Loucy (cell line): ENCODE data around the gene DDA1.

Experiments used
- H2AFZ ChIP-seq: fragments of 200-600 bp; sonication (generic); 2 replicates; pipeline ENCODE4 v1.6.0; 2016; ENCODE audit warnings: antibody characterized with exemption, mild to moderate bottlenecking, low read length, moderate library complexity
- H3F3A ChIP-seq: fragments of 200-600 bp; 2 replicates; pipeline ENCODE4 v1.6.0; 2016; ENCODE audit warnings: antibody characterized with exemption, low read depth, mild to moderate bottlenecking
- H3K27me3 ChIP-seq: fragments of 200-600 bp; sonication (generic); 2 replicates; pipeline ENCODE4 v1.6.1; 2014; ENCODE audit warnings: low read length, mild to moderate bottlenecking; ENCODE audit not compliant: insufficient read depth, poor library complexity, severe bottlenecking
- H3K36me3 ChIP-seq: fragments of 200-600 bp; sonication (generic); 2 replicates; pipeline ENCODE4 v1.6.1; 2016; ENCODE audit warnings: low read length; ENCODE audit not compliant: insufficient read depth
- H3K4me1 ChIP-seq: fragments of 200-600 bp; sonication (generic); 2 replicates; pipeline ENCODE4 v1.5.1; 2014; ENCODE audit warnings: low read length, mild to moderate bottlenecking; ENCODE audit not compliant: insufficient read depth, poor library complexity, severe bottlenecking
- H3K4me2 ChIP-seq: fragments of 200-600 bp; sonication (generic); 2 replicates; pipeline ENCODE4 v1.6.0; 2014; ENCODE audit warnings: antibody characterized with exemption, low read length, low read depth, mild to moderate bottlenecking; ENCODE audit not compliant: poor library complexity, severe bottlenecking
- H3K4me3 ChIP-seq: fragments of 200-600 bp; sonication (generic); 2 replicates; pipeline ENCODE4 v1.5.1; 2014; ENCODE audit warnings: low read length, mild to moderate bottlenecking, mixed read lengths; ENCODE audit not compliant: poor library complexity, severe bottlenecking
- H3K79me2 ChIP-seq: fragments of 200-600 bp; sonication (generic); 2 replicates; pipeline ENCODE4 v1.6.1; 2014; ENCODE audit warnings: low read length; ENCODE audit not compliant: insufficient read depth
- H3K9ac ChIP-seq: fragments of 200-600 bp; sonication (generic); 2 replicates; pipeline ENCODE4 v1.6.0; 2014; ENCODE audit warnings: mild to moderate bottlenecking, low read depth, low read length, moderate library complexity; ENCODE audit not compliant: poor library complexity, severe bottlenecking
- H3K9me2 ChIP-seq: fragments of 200-600 bp; sonication (generic); replicated peaks from 2 replicates; pipeline ENCODE4 v1.6.1; 2016; ENCODE audit warnings: low read depth, low read length, mixed read lengths
- H3K9me3 ChIP-seq: fragments of 200-600 bp; sonication (generic); 2 replicates; pipeline ENCODE4 v1.6.1; 2014; ENCODE audit warnings: mild to moderate bottlenecking, antibody characterized with exemption, low read length, low read depth; ENCODE audit not compliant: insufficient read depth
- H4K20me1 ChIP-seq: fragments of 200-600 bp; sonication (generic); 2 replicates; pipeline ENCODE4 v1.6.0; 2014; ENCODE audit warnings: antibody characterized with exemption, low read length, mild to moderate bottlenecking; ENCODE audit not compliant: insufficient read depth, poor library complexity, severe bottlenecking
- EZH2phosphoT487 ChIP-seq: fragments of 200-600 bp; IDR thresholded peaks from 2 replicates; pipeline ENCODE4 v1.6.1; 2018; ENCODE audit warnings: antibody characterized with exemption, mild to moderate bottlenecking, moderate library complexity, borderline replicate concordance
- TF ChIP-seq, protein P1 (sequence below): fragments of 200-600 bp; sonication (generic); conservative IDR thresholded peaks from 2 replicates; pipeline ENCODE4 v1.5.1; 2014; ENCODE audit warnings: mild to moderate bottlenecking, antibody characterized with exemption, low read length

DDA1 gene

DNA sequence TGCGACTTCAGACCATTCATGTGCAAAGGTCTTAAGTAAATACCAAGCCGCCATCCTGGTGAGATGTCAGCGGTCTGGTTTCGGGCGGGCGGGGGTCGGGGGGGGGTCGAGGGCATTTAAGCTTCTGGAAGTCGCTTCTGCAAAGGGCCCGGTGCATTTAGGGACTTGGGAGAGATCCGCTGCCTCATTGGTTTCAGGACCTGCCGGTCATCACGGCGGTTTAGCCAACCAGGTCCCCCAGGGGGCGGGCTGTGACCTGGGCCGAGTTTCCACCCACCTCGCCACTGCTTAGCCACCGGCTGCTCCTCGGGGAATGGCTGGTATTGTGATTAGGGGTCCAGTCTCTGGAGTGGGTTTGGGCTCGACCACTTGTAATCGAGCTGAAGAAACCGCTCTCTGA is 19.9 kb upstream of the DDA1 start:
- H4K20me1 ChIP-seq = no peaks in the 10 kb centered on the region
- H3K4me2 ChIP-seq = no peak overlapping the region
- no peaks in the 10 kb centered on the region for H3K27me3 ChIP-seq
- H3K36me3 ChIP-seq = no peaks in the 10 kb centered on the region
- no peaks in the 10 kb centered on the region for H3F3A ChIP-seq
- H3K9me3 ChIP-seq = no peaks in the 10 kb centered on the region
- H3K9me2 ChIP-seq = no peaks in the 10 kb centered on the region
- no peak for TF ChIP-seq EZH2phosphoT487
- TF ChIP-seq, protein P1, sequence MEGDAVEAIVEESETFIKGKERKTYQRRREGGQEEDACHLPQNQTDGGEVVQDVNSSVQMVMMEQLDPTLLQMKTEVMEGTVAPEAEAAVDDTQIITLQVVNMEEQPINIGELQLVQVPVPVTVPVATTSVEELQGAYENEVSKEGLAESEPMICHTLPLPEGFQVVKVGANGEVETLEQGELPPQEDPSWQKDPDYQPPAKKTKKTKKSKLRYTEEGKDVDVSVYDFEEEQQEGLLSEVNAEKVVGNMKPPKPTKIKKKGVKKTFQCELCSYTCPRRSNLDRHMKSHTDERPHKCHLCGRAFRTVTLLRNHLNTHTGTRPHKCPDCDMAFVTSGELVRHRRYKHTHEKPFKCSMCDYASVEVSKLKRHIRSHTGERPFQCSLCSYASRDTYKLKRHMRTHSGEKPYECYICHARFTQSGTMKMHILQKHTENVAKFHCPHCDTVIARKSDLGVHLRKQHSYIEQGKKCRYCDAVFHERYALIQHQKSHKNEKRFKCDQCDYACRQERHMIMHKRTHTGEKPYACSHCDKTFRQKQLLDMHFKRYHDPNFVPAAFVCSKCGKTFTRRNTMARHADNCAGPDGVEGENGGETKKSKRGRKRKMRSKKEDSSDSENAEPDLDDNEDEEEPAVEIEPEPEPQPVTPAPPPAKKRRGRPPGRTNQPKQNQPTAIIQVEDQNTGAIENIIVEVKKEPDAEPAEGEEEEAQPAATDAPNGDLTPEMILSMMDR = no peak
- H3K9ac ChIP-seq = no peak overlapping the region
- no peak overlapping the region for H3K4me3 ChIP-seq
- no peaks in the 10 kb centered on the region for H3K79me2 ChIP-seq
- no peak overlapping the region for H2AFZ ChIP-seq
- no peaks in the 10 kb centered on the region for H3K4me1 ChIP-seq

DNA sequence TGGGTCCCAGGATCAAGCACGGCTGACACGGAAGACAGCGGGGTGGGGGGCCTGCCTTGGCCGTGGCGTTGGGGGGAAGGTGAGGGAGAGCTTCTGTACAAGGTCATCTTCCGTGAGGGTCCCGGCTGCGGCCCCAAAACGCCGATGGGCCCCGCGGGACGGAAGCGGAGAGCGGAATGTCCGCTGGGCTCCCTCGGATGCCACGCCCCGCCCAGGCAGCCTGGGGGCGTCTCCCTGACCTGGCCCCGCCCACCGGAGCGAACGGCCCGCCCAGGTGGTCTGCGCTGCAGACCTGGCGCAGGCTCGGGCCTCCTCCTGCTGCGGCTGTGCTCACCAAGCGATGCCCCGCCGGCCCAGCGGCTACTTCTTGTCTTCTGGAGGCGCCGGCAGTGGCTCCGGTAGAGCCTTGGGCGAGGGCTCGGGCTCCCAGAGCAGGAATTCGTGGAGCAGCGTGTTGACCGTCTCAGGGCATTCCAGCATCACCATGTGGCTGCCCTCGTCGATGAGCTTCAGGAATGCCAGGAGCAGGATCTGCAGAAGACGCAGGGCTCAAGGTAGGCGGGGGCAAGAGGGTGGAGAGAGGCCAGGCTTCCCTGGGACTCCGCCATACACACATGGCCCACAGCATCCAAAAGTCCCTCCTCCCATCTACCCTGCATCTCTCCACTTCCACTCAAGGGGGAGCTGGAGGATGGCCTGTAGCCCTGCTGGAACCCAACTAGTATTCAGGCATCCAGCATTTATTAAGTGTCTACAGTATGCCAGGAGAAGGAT is 16.9 kb upstream of the DDA1 start:
- Histone ChIP-seq H3K4me2 (no peak overlapping the region), H3K79me2 (no peaks in the 10 kb centered on the region), H3K27me3 (no peaks in the 10 kb centered on the region), H3K9me3 (no peaks in the 10 kb centered on the region), H3F3A (no peaks in the 10 kb centered on the region), H4K20me1 (no peaks in the 10 kb centered on the region), H3K9ac (no peak overlapping the region), H2AFZ (no peak overlapping the region), H3K9me2 (no peaks in the 10 kb centered on the region), H3K4me3 (no peak overlapping the region), H3K4me1 (no peaks in the 10 kb centered on the region), H3K36me3 (no peaks in the 10 kb centered on the region)
- TF ChIP-seq, protein P1 = peak; percentile 60
- TF ChIP-seq EZH2phosphoT487 = no peak

DNA sequence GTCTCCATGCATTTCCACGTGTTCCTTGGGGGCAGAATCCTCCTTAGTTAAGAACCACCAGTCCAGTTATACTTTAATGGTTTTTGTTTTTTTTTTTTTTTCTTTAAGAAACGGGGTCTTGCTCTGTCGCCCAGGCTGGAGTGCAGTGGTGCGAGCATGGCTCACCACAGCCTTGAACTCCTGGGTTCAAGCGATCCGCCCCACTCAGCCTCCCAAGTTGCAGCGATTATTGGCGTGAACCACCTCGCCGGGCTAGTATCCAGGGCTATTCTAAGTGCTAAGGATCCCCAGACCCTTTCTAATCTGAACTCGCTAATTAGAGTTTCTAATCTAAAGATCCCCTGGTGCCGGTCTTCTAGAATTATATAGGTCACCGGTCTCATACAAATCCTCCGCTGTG is 15.8 kb upstream of the DDA1 start:
- Histone ChIP-seq H3K36me3 (no peaks in the 10 kb centered on the region), H3K4me2 (no peak overlapping the region), H3K79me2 (no peaks in the 10 kb centered on the region), H2AFZ (no peak overlapping the region), H3K9me3 (0 out of 2 replicates have a peak, but pooled peaks cover 2% of the 10 kb centered on the region), H3F3A (no peaks in the 10 kb centered on the region), H3K9me2 (no peaks in the 10 kb centered on the region), H3K4me1 (no peaks in the 10 kb centered on the region), H3K4me3 (no peak overlapping the region), H4K20me1 (no peaks in the 10 kb centered on the region), H3K27me3 (no peaks in the 10 kb centered on the region), H3K9ac (no peak overlapping the region)
- TF ChIP-seq EZH2phosphoT487 = no peak
- TF ChIP-seq, protein P1 = no peak
